Right renal pelvis (tissue), 4 donors: ENCODE data around the gene LAGE3. TPM values are rescaled to one million over a fixed set of nuclear protein-coding genes. Genes with fewer than 3 reads are reported as not detected.

Experiments
- DNase-seq, 4 donors: peaks; one replicate each; pipeline ENCODE4 v3.0.0-alpha.2; 2013; ENCODE audit warnings: low read depth in 4 of 4, low spot score in 3 of 4, missing footprints in 1 of 4
- polyA plus RNA-seq, 4 donors: library from polyadenylated mRNA; unstranded; fragments of 120-200 nt; gene quantifications; one replicate each; pipeline ENCODE4 v1.2.1, GENCODE V29; 2013; ENCODE audit not compliant: insufficient read length in 4 of 4

Gene LAGE3
- polyA plus RNA-seq, 4 donors = 10.7 to 20.1 (median 12.4) TPM

GRCh38 chrX:154437971-154438893, 40.8 kb downstream of the LAGE3 start:
- DNase-seq = no peak

DNA sequence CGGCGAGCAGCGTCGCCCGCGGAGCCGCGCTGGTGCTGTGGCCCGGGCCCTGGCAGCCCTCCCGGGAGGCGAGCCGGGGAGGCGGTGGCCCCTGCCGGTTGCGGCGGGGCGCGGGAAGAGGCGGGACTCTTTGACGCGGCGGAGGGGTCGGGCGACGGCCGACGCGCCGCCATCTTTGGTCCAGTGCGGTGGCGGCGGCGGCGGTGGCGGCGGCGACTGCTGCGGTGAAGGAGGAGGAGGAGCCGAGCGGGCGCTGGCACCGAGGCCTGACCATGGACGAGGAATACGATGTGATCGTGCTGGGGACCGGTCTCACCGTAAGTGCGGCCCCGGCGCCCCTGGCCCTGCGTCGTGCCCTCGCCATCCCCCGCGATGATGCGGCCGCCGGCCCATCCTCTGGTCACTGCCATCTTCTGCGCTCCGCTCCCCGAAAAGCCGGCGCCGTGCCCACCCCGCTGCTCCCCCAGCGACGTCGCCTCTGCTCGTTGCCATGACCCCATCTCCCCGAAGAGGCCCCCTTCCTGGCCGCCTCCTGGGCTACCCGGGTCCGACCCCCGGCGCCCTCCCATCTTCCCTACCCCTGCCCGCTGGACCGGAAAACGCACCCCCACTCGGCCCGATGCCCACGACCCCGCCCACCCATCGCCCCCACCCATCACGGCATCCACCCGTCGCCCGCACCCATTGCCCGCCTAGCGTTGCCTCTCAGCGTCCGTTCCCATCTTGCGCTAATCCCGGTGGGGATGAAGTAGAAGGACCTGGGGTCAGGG, 41.9 kb downstream of the LAGE3 start, which contains the start of gene GDI1:
TSS of gene GDI1 (plus strand) at position 172 of the 770 bp plus-strand sequence. CDS start at position 273, 101 bp downstream.
- no peak for DNase-seq

DNA sequence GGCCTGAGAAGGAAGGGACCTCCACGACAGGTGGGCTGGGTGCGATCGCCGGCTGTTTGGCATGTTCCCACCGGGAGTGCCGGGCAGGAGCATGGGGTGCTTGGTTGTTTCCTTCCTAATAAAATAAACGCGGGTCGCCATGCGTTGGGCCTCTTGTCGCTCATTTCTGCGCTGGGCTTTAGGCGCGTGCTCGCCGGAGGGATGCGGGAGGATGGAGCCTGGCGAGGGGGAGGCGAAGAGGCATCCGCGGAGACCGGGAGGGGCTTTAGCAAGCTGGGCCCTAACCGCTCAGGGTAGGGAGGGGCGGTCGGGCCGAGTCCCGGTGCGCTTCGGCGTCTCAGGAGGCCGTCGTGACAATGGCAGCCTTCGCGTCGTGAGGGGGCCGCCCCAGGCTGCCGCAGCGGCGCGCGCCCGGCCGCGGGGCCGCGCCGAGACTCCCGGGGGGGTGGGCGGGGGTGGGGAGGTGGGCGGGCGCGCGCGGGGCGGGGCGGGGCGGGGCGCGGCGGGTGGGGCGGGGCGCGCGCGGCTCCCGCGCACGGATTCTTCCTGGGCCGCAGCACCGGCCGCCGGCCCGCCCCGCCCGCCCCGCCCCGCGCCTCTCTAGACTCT, 42.6 kb downstream of the LAGE3 start:
- no peak for DNase-seq

DNA sequence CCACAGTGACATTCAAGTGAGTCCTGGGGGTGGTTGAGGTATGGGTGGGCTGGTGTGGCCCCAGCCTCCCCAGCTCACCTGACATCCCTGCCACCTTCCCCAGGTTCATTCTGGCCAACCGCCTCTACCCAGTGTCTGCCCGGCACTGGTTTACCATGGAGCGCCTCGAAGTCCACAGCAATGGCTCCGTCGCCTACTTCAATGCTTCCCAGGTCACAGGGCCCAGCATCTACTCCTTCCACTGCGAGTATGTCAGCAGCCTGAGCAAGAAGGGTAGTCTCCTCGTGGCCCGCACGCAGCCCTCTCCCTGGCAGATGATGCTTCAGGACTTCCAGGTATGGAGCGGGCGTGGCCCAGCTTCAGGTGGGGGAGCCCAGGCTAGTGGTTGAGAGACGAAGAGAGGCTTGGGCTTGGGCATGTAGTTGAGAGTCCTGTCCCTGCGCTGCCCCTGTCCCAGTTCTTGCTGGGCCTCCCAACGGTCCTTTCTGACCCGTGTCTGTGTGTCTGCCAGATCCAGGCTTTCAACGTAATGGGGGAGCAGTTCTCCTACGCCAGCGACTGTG, 43.8 kb downstream of the LAGE3 start:
- DNase-seq = no peak

DNA sequence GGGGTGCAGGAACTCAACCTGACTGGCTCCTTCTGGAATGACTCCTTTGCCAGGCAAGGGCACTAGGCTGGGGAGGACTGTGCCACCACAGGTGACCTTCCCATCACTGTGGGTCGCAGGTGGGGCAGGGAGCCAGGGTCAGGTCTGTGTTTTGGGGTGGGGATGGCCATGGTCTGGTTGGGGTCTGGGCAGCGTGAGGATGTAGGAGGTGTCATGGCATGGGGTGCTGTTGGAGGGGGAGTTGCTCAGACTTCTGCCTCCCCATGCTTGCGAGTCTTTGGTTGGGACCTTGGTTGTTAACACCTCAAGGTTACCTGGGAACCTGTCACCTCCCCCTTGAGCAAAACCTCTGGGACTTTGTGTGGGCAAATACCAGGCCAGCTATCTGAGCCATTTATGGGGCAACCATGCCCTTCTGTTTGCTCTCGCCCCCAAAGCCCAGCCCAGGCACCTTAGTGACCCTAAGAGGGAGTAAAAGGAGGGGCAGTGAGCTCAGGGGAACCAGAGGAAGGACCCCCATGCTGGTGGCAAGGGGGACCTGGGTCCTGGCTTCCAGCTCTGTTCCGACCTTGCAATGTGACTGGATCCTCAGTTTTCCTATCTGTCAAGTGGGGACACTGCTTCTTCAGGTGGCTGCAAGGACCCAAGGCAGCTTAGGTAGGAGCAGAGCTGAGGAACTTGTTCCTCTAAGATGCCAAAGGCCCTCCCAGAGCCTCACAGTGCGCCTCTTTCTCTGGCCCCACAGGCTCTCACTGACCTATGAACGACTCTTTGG, 44.5 kb downstream of the LAGE3 start:
- DNase-seq = no peak

DNA sequence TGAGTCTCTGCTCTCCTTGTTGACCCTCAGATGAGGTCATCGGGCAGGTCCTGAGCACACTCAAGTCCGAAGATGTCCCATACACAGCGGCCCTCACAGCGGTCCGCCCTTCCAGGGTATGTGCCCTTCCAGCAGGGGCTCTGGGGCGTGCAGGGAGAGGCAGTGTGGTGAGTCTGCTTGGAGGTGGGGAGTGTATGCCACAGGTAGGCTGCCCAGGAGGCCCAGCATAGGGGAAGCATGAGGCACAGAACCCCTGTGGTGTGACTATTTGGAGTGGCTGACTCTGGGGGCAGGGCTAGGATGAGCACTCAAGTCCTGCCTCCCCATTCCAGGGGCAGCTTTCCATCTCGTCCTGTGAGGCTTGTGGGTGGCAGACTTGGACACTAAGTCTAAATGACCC, 45.5 kb downstream of the LAGE3 start:
- no peak for DNase-seq

DNA sequence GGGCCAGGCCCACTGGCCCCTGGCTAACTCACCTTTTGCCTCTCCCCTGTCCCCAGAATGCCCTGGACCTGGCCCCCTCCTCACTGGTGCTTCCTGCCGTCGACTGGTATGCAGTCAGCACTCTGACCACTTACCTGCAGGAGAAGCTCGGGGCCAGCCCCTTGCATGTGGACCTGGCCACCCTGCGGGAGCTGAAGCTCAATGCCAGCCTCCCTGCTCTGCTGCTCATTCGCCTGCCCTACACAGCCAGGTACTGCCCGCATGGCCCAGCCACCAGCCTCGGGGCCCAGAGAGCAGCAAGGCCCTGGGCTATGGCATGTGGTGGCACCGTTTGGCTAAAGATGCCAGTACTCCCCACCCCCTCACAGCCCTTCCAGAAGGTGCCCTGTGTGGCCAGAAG, 46.9 kb downstream of the LAGE3 start:
- no peak for DNase-seq

GRCh38 chrX:154431341-154431740, 47.7 kb downstream of the LAGE3 start:
- DNase-seq = no peak

- no peak for DNase-seq
Observed at GRCh38 chrX:154430916-154431315, 48.2 kb downstream of the LAGE3 start.

DNA sequence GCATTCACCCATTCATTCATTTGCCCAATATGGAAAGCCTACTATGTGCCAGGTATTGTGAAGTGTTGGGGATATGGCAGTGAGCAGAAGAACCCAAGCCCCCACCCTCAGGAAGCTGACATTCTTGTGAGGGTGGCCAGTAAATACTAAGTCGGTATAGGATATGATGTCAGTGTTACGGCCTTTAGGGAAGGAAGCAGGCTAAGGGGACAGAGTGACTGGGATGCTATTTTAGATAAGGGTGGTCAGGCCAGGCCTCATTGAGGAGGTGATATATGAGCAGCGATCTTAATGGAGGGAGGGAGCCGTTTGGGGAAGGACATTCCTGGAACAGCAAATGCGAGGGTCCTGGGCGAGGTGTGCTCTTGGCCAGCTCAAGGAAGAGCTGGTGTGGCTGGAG, 48.6 kb downstream of the LAGE3 start:
- DNase-seq = no peak

GRCh38 chrX:154429711-154430110, 49.4 kb downstream of the LAGE3 start:
- DNase-seq = no peak

- peak in 3 of 4 donors; percentile 74 to 81 (median 78) for DNase-seq
Observed at GRCh38 chrX:154428176-154429171, 50.6 kb downstream of the LAGE3 start, which contains the start of gene ATP6AP1. TSS of gene ATP6AP1 (plus strand) at chrX:154428677. CDS start at chrX:154428693, 16 bp downstream.

Other genes starting within 250 kb of the LAGE3 start
- not detected for gene OPN1MW3, start 221.7 kb downstream of the LAGE3 start, polyA plus RNA-seq
- gene TEX28, start 184.2 kb downstream of the LAGE3 start, polyA plus RNA-seq = not detected
- under 1 TPM; 0.26 to 0.91 (median 0.45) TPM for gene TKTL1, start 183.5 kb downstream of the LAGE3 start, polyA plus RNA-seq
- 100 to 1,000 TPM; 393 to 586 (median 423) TPM for gene FLNA, start 104.6 kb downstream of the LAGE3 start, polyA plus RNA-seq
- 10 to 100 TPM; 68.7 to 96.7 (median 74.0) TPM for gene EMD, start 100.0 kb downstream of the LAGE3 start, polyA plus RNA-seq
- gene RPL10, start 80.9 kb downstream of the LAGE3 start, polyA plus RNA-seq = 1,000 to 10,000 TPM; 2,815 to 4,008 (median 3,095) TPM
- 10 to 100 TPM; 10.5 to 16.1 (median 14.1) TPM for gene DNASE1L1, start 70.0 kb downstream of the LAGE3 start, polyA plus RNA-seq
- 10 to 100 TPM; 26.3 to 36.4 (median 30.8) TPM for gene TAFAZZIN, start 67.7 kb downstream of the LAGE3 start, polyA plus RNA-seq
- 100 to 1,000 TPM; 155 to 184 (median 168) TPM for gene ATP6AP1, start 50.6 kb downstream of the LAGE3 start, polyA plus RNA-seq
- gene GDI1, start 42.1 kb downstream of the LAGE3 start, polyA plus RNA-seq = 100 to 1,000 TPM; 118 to 136 (median 132) TPM
- gene FAM50A, start 35.1 kb downstream of the LAGE3 start, polyA plus RNA-seq = 10 to 100 TPM; 47.2 to 55.8 (median 51.6) TPM
- 10 to 100 TPM; 38.6 to 50.2 (median 47.5) TPM for gene PLXNA3, start 21.0 kb downstream of the LAGE3 start, polyA plus RNA-seq
- gene UBL4A, start 7.3 kb upstream of the LAGE3 start, polyA plus RNA-seq = 10 to 100 TPM; 27.7 to 34.8 (median 30.2) TPM
- 10 to 100 TPM; 19.3 to 27.6 (median 19.6) TPM for gene SLC10A3, start 11.3 kb upstream of the LAGE3 start, polyA plus RNA-seq
- gene FAM3A, start 37.0 kb upstream of the LAGE3 start, polyA plus RNA-seq = 10 to 100 TPM; 28.3 to 44.5 (median 37.2) TPM
- 10 to 100 TPM; 38.0 to 43.2 (median 41.0) TPM for gene G6PD, start 67.6 kb upstream of the LAGE3 start, polyA plus RNA-seq
- gene IKBKG, start 68.3 kb upstream of the LAGE3 start, polyA plus RNA-seq = 10 to 100 TPM; 15.2 to 20.1 (median 16.7) TPM
- not detected for gene CTAG1A, start 105.9 kb upstream of the LAGE3 start, polyA plus RNA-seq
- gene CTAG1B, start 140.0 kb upstream of the LAGE3 start, polyA plus RNA-seq = not detected
- gene CTAG2, start 174.3 kb upstream of the LAGE3 start, polyA plus RNA-seq = not detected